Colon (tissue), 2 donors: ENCODE results near the gene PABPN1.
"Not testable (repeated sequence)": the region's sequence is repeated elsewhere in the genome, so short reads cannot be mapped to it uniquely, and the experiment has no call there.

ENCODE experiments used
- FAIRE-seq: peaks from 2 replicates; lab custom pipeline; 2012; peaks lifted over from hg19 to GRCh38; lab: Jason Lieb, UNC
- donor health status: control.
- donor health status: control.

Gene PABPN1

DNA sequence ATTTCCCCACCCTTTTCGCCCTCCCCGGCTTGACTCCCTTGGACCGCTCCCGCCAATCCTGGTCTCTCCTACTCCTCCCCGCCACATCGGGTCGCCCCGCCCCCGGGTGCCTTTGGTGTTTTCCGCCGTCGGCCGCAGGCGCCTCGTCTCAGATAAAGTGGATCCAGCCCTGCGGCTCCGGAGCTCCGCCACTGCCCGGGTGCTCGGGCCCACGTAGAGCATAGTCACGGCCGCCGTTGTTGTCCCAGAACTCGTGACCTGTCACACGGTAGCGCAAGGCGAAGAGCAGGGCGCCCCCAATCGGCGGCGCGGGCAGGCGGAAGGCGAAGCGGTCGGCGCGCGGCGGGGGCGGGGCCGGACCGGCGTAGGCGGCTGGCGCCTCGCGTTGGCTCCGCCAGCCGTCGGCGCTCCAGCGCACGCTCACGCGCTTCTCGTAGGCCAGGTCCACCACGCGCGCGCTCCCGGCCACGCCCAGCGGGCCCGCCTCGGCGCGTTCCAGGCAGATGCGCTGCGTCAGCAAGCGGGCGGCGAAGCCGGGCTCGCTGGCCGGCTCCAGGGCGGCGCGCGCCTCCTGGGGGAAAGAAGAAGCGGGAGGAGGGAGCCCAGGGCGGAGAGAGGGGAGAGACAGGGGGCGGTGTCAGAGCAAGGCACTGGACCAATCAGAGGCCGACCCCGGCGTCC, 19.8 kb upstream of the PABPN1 start:
- no peak for FAIRE-seq

DNA sequence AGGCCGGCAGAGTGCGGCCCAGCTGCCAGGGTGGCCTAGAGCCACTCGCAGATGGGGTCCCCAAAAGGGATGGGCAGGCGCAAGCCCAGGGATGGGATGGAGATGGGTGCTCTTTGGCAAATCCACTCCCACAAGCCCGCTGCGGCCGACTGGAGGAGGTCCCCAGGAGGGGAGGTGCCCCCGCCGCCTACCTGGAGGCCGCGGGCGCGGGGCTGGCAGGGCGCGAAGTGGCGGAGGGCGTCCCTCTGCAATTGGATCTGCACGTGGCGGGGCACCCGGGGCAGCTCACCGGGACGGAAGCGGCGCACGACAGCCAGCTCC, 19.3 kb upstream of the PABPN1 start:
- FAIRE-seq = no peak

GRCh38 chr14:23302290-23303225, 18.7 kb upstream of the PABPN1 start, which contains the start of gene PPP1R3E:
PPP1R3E (minus strand) TSS chr14:23302859; CDS start chr14:23302576, 283 bp downstream.
- FAIRE-seq = no peak

GRCh38 chr14:23306412-23307145, 14.7 kb upstream of the PABPN1 start, which contains the start of gene BCL2L2:
BCL2L2 (plus strand) TSS chr14:23306833; CDS start chr14:23307768, 935 bp downstream.
- no peak for FAIRE-seq

- no peak for FAIRE-seq
Measured at GRCh38 chr14:23307146-23307530, 14.1 kb upstream of the PABPN1 start.

GRCh38 chr14:23307687-23308644, 13.3 kb upstream of the PABPN1 start:
- no peak for FAIRE-seq

GRCh38 chr14:23308721-23309445, 12.4 kb upstream of the PABPN1 start:
- no peak for FAIRE-seq

GRCh38 chr14:23310546-23310945, 10.7 kb upstream of the PABPN1 start:
- FAIRE-seq = no peak

DNA sequence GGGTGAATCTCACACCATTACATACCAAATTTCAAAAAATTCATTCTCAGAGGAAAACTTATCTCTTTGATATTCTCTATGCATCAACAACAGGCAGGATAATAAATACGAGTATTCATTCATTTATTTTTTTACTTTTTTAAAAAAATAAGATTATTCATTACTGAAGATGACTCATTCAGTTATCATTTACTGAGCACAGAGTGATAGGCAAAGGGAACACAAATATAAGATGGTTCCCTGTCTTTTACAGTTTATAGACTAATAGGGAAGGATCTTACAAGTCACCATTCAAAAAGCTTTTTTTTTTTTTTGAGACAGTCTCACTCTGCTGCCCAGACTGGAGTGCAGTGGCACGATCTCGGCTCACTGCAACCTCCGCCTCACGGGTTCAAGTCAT, 5.0 kb upstream of the PABPN1 start:
- FAIRE-seq = no peak

DNA sequence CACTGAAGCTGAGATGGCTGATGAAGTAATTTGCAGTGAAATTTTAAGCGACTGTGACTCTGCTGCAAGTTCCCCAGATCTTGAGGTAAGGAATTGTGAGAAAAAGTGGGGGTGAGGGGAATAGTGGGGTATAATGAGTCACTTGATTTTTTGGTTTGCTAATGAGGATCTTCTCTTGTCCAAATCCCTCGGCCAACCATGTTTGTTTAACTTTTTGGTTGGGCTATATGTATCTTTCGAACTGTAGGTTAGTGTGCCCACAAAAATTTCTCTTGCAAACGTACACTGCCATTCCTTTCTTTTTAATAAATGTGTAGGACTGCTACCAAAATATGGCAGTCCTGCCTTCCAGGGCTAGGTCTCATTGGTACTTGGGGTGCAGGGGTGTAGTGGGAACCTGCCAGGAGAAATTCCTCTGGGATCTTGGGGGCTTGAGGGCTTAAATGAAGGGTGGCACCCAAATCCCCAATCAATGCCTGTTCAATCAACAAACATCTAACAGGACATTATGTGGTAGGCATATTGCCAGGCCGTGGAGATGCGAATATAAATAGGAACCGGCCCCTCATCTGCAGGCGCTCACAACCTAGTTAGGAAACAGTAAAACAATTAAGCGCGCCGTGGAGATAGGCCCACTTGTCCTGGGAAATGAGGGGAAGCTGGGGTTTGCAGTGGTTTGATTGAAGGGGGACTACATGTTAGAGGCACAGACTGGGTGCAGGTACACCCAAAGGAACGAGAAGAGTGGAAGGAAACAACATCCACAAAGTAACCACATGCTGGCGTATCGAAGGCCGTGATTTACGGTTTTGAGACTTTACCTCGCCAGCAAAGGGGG, 1.3 kb upstream of the PABPN1 start:
- FAIRE-seq = no peak

- FAIRE-seq = no peak
Measured at GRCh38 chr14:23321572-23322547, 603 bp downstream of the PABPN1 start.

DNA sequence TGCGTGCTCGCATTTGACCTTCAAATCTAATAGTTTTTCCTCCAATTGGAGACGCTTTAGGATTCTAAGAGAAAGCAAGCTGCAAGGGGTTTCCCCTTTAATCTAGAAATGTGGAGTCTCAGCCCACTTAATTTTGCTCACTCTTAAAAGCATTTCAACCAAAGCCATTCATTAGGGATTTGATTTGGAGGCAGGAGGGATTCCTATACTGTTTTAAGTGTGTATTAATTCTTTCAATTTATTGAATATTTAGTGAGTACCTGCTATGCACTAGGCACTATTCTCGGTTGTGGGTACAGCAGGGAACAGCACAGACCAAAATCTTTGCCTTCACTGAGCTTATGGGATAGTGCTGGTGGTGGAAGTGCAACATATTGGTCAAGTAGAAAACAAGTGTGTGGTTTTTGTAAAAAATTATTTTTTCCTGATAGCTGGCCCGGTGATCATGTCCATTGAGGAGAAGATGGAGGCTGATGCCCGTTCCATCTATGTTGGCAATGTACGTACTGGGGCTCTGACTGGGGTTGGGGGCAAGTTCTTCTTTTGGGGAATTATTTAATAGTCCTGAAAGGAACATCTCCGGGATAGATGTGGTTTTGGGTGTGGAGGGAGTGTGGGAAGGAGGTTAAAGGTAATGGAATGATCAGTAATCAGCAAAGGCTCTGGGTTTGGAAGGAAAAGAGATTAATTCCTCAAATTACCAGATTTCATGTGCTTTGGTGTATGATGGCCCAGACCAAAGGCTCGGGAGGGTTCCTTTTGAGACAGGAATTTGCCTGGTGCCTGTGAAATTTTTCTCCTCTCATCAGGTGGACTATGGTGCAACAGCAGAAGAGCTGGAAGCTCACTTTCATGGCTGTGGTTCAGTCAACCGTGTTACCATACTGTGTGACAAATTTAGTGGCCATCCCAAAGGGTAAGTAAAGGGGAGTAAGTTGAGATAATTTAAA, 1.6 kb downstream of the PABPN1 start:
- FAIRE-seq = no peak

DNA sequence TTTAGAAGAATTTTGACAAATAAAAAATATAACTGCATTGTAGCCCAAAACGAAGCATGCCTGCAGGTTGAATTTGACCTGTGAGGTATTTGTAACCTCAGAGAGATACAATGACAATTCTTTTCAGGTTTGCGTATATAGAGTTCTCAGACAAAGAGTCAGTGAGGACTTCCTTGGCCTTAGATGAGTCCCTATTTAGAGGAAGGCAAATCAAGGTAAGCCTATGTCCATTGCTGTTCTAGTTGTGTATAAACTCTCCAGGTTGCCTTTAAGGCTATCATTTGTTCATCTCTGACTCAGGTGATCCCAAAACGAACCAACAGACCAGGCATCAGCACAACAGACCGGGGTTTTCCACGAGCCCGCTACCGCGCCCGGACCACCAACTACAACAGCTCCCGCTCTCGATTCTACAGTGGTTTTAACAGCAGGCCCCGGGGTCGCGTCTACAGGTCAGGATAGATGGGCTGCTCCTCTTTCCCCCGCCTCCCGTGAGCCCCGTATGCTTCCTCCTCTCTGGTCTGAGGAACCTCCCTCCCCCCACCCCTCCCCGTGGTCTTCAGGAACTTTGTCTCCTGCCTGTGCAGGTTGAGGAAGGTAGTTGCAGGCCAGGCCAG, 2.7 kb downstream of the PABPN1 start:
- FAIRE-seq = no peak

DNA sequence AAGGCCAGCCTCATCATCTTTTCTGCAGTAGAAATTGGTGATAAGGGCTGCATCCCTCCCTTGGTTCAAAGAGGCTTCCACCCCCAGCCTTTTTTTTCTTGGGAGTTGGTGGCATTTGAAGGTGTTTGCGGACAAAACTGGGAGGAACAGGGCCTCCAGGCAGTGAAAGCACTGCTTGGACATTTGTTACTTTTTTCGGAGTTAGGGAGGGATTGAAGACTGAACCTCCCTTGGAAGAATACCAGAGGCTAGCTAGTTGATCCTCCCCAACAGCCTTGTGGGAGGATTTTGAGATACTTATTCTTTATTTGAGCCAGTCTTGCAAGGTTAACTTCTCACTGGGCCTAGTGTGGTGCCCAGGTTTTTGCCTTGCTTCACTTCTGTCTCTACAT, 3.2 kb downstream of the PABPN1 start:
- no peak for FAIRE-seq

- no peak for FAIRE-seq
Measured at GRCh38 chr14:23324993-23325392, 3.7 kb downstream of the PABPN1 start.

DNA sequence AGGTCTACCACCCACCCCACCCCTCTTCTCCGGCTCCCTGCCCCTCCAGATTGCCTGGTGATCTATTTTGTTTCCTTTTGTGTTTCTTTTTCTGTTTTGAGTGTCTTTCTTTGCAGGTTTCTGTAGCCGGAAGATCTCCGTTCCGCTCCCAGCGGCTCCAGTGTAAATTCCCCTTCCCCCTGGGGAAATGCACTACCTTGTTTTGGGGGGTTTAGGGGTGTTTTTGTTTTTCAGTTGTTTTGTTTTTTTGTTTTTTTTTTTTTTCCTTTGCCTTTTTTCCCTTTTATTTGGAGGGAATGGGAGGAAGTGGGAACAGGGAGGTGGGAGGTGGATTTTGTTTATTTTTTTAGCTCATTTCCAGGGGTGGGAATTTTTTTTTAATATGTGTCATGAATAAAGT, 4.5 kb downstream of the PABPN1 start:
- FAIRE-seq = not testable (repeated sequence)
